ENCODE measurements around the gene CCDC57. TPM values are rescaled to one million over a fixed set of nuclear protein-coding genes. Genes with fewer than 3 reads are reported as not detected.

CCDC57 gene
- polyA plus RNA-seq, 3 donors from 2014 or later = 27.7 to 65.8 (median 28.8) TPM

GRCh38 chr17:82243648-82244412, 31.2 kb upstream of the CCDC57 start:
- peaks cover 18 to 84% (median 72%) of the 10 kb centered on the region in 3 donors for H3K27me3 Mint-ChIP-seq (ENCODE audit: low read depth in 3 of 3)

GRCh38 chr17:82242977-82243647, 30.5 kb upstream of the CCDC57 start:
- H3K9me3 Mint-ChIP-seq = no peaks in the 10 kb centered on the region
- peaks cover 72 to 78% of the 10 kb centered on the region in 2 donors for H3K4me1 Mint-ChIP-seq
- peak overlapping the region in 1 of 5 donors; percentile 6 for H3K4me3 Mint-ChIP-seq
- DNase-seq = no peak
- H3K27me3 Mint-ChIP-seq (ENCODE audit: low read depth in 3 of 3) = peaks cover 18 to 83% (median 74%) of the 10 kb centered on the region in 3 donors
- peak overlapping the region; percentile 12 to 91 (median 54) for H3K27ac Mint-ChIP-seq
- H3K36me3 Mint-ChIP-seq = peaks cover 17 to 27% (median 19%) of the 10 kb centered on the region in 3 donors

More at GRCh38 chr17:82243648-82244412, 31.2 kb upstream of the CCDC57 start:
- Mint-ChIP-seq H3K36me3 (peaks cover 19 to 33% (median 21%) of the 10 kb centered on the region in 3 donors), H3K27ac (peak overlapping the region; percentile 61 to 91 (median 82)), H3K4me1 (peaks cover 68 to 75% of the 10 kb centered on the region in 2 donors), H3K4me3 (no peak overlapping the region), H3K9me3 (no peaks in the 10 kb centered on the region)
- no peak for DNase-seq

- Mint-ChIP-seq H3K4me3 (peak overlapping the region in 1 of 5 donors; percentile 6), H3K4me1 (peaks cover 69 to 74% of the 10 kb centered on the region in 2 donors), H3K27me3 (ENCODE audit: low read depth in 3 of 3) (peaks cover 16 to 83% (median 74%) of the 10 kb centered on the region in 3 donors), H3K36me3 (peaks cover 14 to 24% (median 16%) of the 10 kb centered on the region in 3 donors), H3K27ac (peak overlapping the region in 5 of 6 donors; percentile 12 to 82 (median 62)), H3K9me3 (no peaks in the 10 kb centered on the region)
- DNase-seq = no peak
These were observed 30.0 kb upstream of the CCDC57 start for GRCh38 chr17:82242698-82242976.

DNA sequence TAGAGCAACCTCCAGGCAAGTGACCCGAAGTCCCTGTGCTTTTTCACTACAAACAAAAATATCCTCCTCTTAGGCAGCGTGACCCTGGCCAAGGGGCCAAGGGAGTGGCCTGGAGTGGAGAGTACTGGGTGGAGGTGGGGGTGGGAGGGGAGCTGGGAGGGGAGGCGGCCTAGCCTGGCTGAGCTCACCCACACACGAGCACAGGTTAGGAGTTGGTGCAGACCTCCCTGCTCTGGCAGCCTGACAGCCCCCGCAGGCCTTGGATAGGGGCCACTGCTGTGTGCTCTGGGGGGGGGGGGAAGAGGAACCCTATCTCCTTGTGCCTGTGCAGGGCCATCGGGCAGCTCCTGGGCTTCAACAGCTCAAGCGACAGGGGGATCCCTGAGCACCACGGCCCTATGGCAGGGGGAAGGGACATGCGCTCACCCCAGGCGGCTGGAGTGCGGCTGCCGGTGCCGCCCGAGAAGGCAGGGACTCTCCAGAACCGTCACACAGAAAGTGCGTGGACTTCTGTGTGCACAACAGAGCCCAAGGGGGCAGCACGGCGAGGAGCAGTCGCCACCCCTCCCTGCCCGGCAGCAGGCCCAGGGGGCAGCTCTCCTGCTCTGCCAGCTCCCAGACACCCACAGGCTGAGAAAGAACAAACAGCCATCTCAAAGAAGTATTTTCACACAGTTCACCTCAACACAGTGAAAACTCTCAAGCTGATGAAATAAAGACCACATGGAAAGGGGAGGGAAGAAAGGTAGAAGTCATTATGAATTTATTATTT, 29.5 kb upstream of the CCDC57 start:
- Mint-ChIP-seq H3K36me3 (peaks cover 14 to 24% (median 16%) of the 10 kb centered on the region in 3 donors), H3K4me1 (peaks cover 63 to 72% of the 10 kb centered on the region in 2 donors), H3K27ac (peak overlapping the region; percentile 72 to 88 (median 81)), H3K4me3 (peak overlapping the region in 3 of 5 donors; percentile 25 to 58 (median 36)), H3K27me3 (ENCODE audit: low read depth in 3 of 3) (peaks cover 15 to 83% (median 74%) of the 10 kb centered on the region in 3 donors), H3K9me3 (no peaks in the 10 kb centered on the region)
- DNase-seq = no peak

DNA sequence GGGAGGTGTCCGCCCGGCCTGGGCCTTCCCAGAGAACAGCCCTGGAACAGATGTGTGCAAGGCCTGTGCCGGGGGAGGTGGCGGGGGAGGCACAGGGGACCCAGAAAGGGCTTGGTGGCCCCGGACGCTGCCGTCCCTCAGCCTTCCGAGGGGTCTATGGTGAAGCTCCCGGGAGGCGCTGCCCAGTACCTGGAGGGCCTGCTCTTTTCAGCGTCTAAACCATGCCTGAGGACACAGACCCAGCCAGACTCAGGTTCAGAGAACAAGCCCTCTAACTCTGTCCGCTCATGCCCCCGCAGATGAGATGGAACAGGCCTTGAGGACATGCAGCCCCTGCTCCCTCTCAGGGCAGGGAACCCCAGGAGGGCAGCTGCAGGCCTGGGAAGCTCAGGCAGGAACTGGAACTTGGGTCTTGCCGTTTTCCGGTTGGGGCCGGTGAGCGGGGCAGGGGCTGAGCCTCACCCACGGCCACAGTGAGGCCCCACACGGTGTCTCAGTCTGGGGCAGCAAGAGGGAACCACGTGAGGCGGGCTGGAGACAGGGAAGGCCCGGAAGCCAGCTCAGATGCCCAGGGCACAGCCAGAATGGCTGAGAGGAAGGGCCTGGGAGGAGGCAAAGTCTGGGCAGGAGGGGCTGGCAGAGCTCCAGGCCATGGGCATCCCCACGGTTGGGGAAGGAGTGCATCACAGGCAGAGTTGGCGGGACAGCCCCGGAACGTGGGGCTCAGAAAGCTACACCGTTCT, 28.7 kb upstream of the CCDC57 start:
- peaks cover 14 to 24% (median 16%) of the 10 kb centered on the region in 3 donors for H3K36me3 Mint-ChIP-seq
- peaks cover 56 to 67% of the 10 kb centered on the region in 2 donors for H3K4me1 Mint-ChIP-seq
- peak; percentile 32 to 38 (median 38) for DNase-seq

GRCh38 chr17:82240506-82241182, 28.0 kb upstream of the CCDC57 start:
- Mint-ChIP-seq H3K4me3 (peak overlapping the region; percentile 21 to 51 (median 34)), H3K36me3 (peaks cover 14 to 20% (median 16%) of the 10 kb centered on the region in 3 donors), H3K9me3 (no peaks in the 10 kb centered on the region), H3K27ac (peak overlapping the region; percentile 65 to 90 (median 81)), H3K27me3 (ENCODE audit: low read depth in 3 of 3) (peaks cover 16 to 76% (median 74%) of the 10 kb centered on the region in 3 donors), H3K4me1 (peaks cover 53 to 63% of the 10 kb centered on the region in 2 donors)
- peak in 1 of 3 donors; percentile 19 for DNase-seq

More for the DNA sequence above, 28.7 kb upstream of the CCDC57 start:
- Mint-ChIP-seq H3K27ac (peak overlapping the region; percentile 73 to 90 (median 83)), H3K27me3 (ENCODE audit: low read depth in 3 of 3) (peaks cover 16 to 79% (median 77%) of the 10 kb centered on the region in 3 donors), H3K9me3 (no peaks in the 10 kb centered on the region), H3K4me3 (peak overlapping the region; percentile 18 to 58 (median 34))

DNA sequence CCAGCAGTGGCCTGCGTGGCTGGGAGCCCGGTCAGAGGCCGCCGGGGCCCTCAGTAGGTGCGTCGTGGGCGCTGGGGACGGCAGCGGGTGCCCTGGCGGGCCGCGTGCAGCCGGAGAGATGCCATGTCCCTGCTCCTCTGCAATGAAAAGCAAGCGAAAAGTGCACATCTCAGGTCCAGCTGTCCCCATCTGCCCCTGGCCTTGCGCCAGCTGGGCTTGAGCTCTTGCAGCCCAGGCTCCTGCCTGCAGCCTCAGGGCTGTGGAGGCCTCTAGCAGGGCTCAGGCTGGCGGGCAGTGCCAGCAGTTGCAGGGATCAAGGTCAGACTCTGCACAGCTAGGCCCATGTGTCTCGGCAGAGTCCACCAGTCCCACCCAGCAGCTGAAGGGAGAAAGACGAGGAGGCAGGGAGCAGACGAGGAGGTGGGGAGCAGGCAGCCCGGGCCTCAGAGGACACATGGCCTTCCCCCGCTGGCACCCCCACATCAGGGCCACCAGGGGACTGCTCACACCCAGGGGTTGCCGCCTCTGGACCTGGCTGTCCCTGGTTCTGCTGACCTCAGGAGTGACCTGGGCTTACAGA, 27.4 kb upstream of the CCDC57 start:
- Mint-ChIP-seq H3K27ac (peak overlapping the region; percentile 65 to 90 (median 81)), H3K36me3 (peaks cover 14 to 17% (median 16%) of the 10 kb centered on the region in 3 donors), H3K9me3 (no peaks in the 10 kb centered on the region), H3K4me1 (peaks cover 48 to 64% of the 10 kb centered on the region in 2 donors), H3K4me3 (peak overlapping the region in 2 of 5 donors; percentile 13 to 51), H3K27me3 (ENCODE audit: low read depth in 3 of 3) (peaks cover 14 to 73% (median 70%) of the 10 kb centered on the region in 3 donors)
- DNase-seq = no peak

DNA sequence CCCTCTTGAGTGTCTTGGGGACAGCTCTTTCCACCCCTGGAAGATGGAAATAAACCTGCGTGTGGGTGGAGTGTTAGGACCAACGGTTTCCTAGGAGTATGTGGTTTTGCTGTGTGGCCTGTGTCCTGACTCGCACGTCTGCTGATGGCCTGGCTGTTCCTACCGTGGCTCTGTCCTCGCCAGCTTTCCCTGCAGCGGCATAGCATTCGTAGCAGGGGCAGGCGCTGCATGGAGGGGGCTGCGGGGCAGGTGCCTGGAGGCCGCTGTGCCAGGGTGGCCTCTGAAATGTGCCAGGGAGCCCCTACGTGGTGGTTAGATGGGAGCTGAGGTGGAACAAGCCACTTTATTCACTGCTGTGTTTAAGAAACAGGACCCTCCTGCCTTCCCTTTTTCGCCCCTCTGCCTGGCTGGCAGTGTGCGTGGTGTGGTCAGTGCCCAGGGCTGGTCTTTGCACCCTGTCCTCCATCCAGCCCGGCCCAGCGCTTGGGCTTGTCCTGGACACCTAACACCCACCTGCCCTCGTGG, 26.8 kb upstream of the CCDC57 start:
- Mint-ChIP-seq H3K4me1 (peaks cover 43 to 60% of the 10 kb centered on the region in 2 donors), H3K4me3 (peak overlapping the region in 4 of 5 donors; percentile 29 to 85 (median 52)), H3K9me3 (no peaks in the 10 kb centered on the region), H3K27ac (peak overlapping the region; percentile 7 to 91 (median 66)), H3K36me3 (peaks cover 12 to 14% (median 12%) of the 10 kb centered on the region in 3 donors), H3K27me3 (ENCODE audit: low read depth in 3 of 3) (peaks cover 14 to 74% (median 70%) of the 10 kb centered on the region in 3 donors)
- DNase-seq = peak in 1 of 3 donors; percentile 6

- Mint-ChIP-seq H3K27me3 (ENCODE audit: low read depth in 3 of 3) (peaks cover 10 to 74% (median 63%) of the 10 kb centered on the region in 3 donors), H3K27ac (peak overlapping the region; percentile 82 to 91 (median 88)), H3K4me1 (peaks cover 36 to 53% of the 10 kb centered on the region in 2 donors), H3K4me3 (peak overlapping the region; percentile 74 to 85 (median 79)), H3K9me3 (no peaks in the 10 kb centered on the region), H3K36me3 (peaks cover 5% of the 10 kb centered on the region in 3 donors)
- peak; percentile 58 to 64 (median 64) for DNase-seq
These were observed 26.0 kb upstream of the CCDC57 start for GRCh38 chr17:82238472-82239201.

- Mint-ChIP-seq H3K4me3 (peak overlapping the region; percentile 35 to 85 (median 79)), H3K27me3 (ENCODE audit: low read depth in 3 of 3) (peaks cover 12 to 75% (median 58%) of the 10 kb centered on the region in 3 donors), H3K4me1 (peaks cover 39 to 56% of the 10 kb centered on the region in 2 donors)
These were observed 25.3 kb upstream of the CCDC57 start for GRCh38 chr17:82237746-82238471.

More at GRCh38 chr17:82237746-82238471, 25.3 kb upstream of the CCDC57 start:
- H3K36me3 Mint-ChIP-seq = peaks cover 5% of the 10 kb centered on the region in 3 donors
- peak overlapping the region; percentile 82 to 91 (median 90) for H3K27ac Mint-ChIP-seq
- DNase-seq = no peak
- no peaks in the 10 kb centered on the region for H3K9me3 Mint-ChIP-seq

All from immature natural killer cell (primary cell).